HepG2 (cell line): Measurements from ENCODE around the gene CAPG. TPM values are rescaled to one million over a fixed set of nuclear protein-coding genes. Genes with fewer than 3 reads are reported as not detected.

Source experiments
- ATAC-seq: fragments of 200-7000 bp; cut with Tn5 transposase; 3 replicates; pipeline ENCODE4 v1.9.1; 2020; ENCODE audit warnings: mild to moderate bottlenecking, moderate library complexity
- BruUV-seq: library from RNA; stranded (reverse); fragments of 400-500 nt; replicated peaks from 2 replicates; lab custom pipeline; 2021; lab: Mats Ljungman, UMichigan
- CTCF ChIA-PET: fragments of 300-600 bp; formaldehyde crosslinking; extraction: SDS; loops from one replicate; lab custom pipeline; 2021; ENCODE audit warnings: low total read pairs, inconsistent platforms, low intra/inter-chr PET ratio; lab: Yijun Ruan, JAX
- POLR2A ChIA-PET: fragments of 350-600 bp; sonication (Branson Sonifier 250); formaldehyde crosslinking; loops from one replicate; lab custom pipeline; 2020; ENCODE audit warnings: antibody characterized with exemption, inconsistent platforms; lab: Yijun Ruan, JAX
- DNase-seq: peaks from one replicate; pipeline ENCODE4 v3.0.0-alpha.2; 2015; ENCODE audit warnings: low spot score
- FAIRE-seq: peaks from 3 replicates; lab custom pipeline; 2011; peaks lifted over from hg19 to GRCh38; lab: Jason Lieb, UNC
- H2AFZ ChIP-seq: one replicate; pipeline ENCODE4 v1.6.1; 2011; ENCODE audit warnings: low read length, inconsistent platforms
- H3K27ac ChIP-seq: fragments of 300-600 bp; 3 replicates; pipeline ENCODE4 v1.8.0; 2011; ENCODE audit warnings: mixed run types, mild to moderate bottlenecking, mixed read lengths, low read length, inconsistent platforms; ENCODE audit not compliant: insufficient read depth; ENCODE audit errors: extremely low read length
- H3K27me3 ChIP-seq, 2 experiments: fragments of 200-600 bp in 1 of 2; 2 replicates in 1 of 2; 3 replicates in 1 of 2; pipeline versions ENCODE4 v1.6.0 to v1.8.0; 2011; ENCODE audit warnings: low read length in 2 of 2, mild to moderate bottlenecking in 2 of 2, moderate library complexity in 2 of 2, inconsistent platforms in 1 of 2; ENCODE audit not compliant: insufficient read depth in 2 of 2, control insufficient read depth in 1 of 2
- H3K36me3 ChIP-seq, 2 experiments: fragments of 200-600 bp in 1 of 2; replicated peaks in 1 of 2; 2 replicates in 1 of 2; 3 replicates in 1 of 2; pipeline versions ENCODE4 v1.5.1 to v1.8.0; 2011; ENCODE audit warnings: low read length in 2 of 2, inconsistent platforms in 1 of 2; ENCODE audit not compliant: insufficient read depth in 2 of 2, control insufficient read depth in 1 of 2
- H3K4me1 ChIP-seq: 2 replicates; pipeline ENCODE4 v1.5.1; 2012; ENCODE audit warnings: low read length, inconsistent platforms; ENCODE audit not compliant: insufficient read depth
- H3K4me2 ChIP-seq: 2 replicates; pipeline ENCODE4 v1.6.0; 2011; ENCODE audit warnings: low read depth, low read length, inconsistent platforms
- H3K4me3 ChIP-seq, 3 experiments: fragments of 200-600 bp in 1 of 3; sonication (generic), shearing (Covaris generic) in 1 of 3; replicated peaks in 1 of 3; 2 replicates each; pipeline ENCODE4 v1.5.1; 2011 to 2016; ENCODE audit warnings: low read length in 3 of 3, inconsistent platforms in 2 of 3, low read depth in 2 of 3, mild to moderate bottlenecking in 2 of 3, control low read depth in 1 of 3, mixed read lengths in 1 of 3; ENCODE audit not compliant: insufficient read depth in 1 of 3
- H3K79me2 ChIP-seq: one replicate; pipeline ENCODE4 v1.6.1; 2011; ENCODE audit warnings: low read length, inconsistent platforms; ENCODE audit not compliant: insufficient read depth
- H3K9ac ChIP-seq: 2 replicates; pipeline ENCODE4 v1.6.0; 2011; ENCODE audit warnings: mild to moderate bottlenecking, low read depth, low read length, inconsistent platforms; ENCODE audit not compliant: insufficient read depth
- H3K9me3 ChIP-seq: 2 replicates; pipeline ENCODE4 v1.5.1; 2012; ENCODE audit warnings: mild to moderate bottlenecking, low read length
- H4K20me1 ChIP-seq: 2 replicates; pipeline ENCODE4 v1.6.0; 2011; ENCODE audit warnings: inconsistent platforms, mild to moderate bottlenecking, low read length, moderate library complexity; ENCODE audit not compliant: insufficient read depth
- ADNP ChIP-seq: sonication (generic); formaldehyde crosslinking; IDR thresholded peaks from 2 replicates; pipeline ENCODE4 v1.4.0; 2020; ENCODE audit warnings: missing genetic modification reagents
- AHDC1 ChIP-seq: sonication (generic); formaldehyde crosslinking; IDR thresholded peaks from 2 replicates; pipeline ENCODE4 v1.5.1; 2020; ENCODE audit warnings: mild to moderate bottlenecking, missing genetic modification reagents, borderline replicate concordance
- DMAP1 ChIP-seq: IDR thresholded peaks from 2 replicates; pipeline ENCODE4 v1.6.1; 2016
- ELK4 ChIP-seq: sonication (generic); formaldehyde crosslinking; IDR thresholded peaks from 2 replicates; pipeline ENCODE4 v1.9.0; 2021; ENCODE audit warnings: missing genetic modification reagents, borderline replicate concordance
- ERF ChIP-seq: IDR thresholded peaks from 2 replicates; pipeline ENCODE4 v1.6.1; 2018; ENCODE audit warnings: missing biosample characterization, missing genetic modification reagents
- FIP1L1 ChIP-seq: fragments of 200-400 bp; formaldehyde crosslinking; IDR thresholded peaks from 2 replicates; pipeline ENCODE4 v1.6.1; 2018; ENCODE audit warnings: low read depth, mild to moderate bottlenecking, low read length, moderate library complexity, borderline replicate concordance; ENCODE audit not compliant: insufficient read depth
- RELA ChIP-seq: sonication (generic); formaldehyde crosslinking; IDR thresholded peaks from 2 replicates; pipeline ENCODE4 v1.4.0; 2020; ENCODE audit warnings: missing genetic modification reagents
- RFX1 ChIP-seq: fragments of 450-650 bp; IDR thresholded peaks from 2 replicates; pipeline ENCODE4 v1.6.1; 2017
- SCMH1 ChIP-seq: sonication (generic); formaldehyde crosslinking; IDR thresholded peaks from 2 replicates; pipeline ENCODE4 v1.9.0; 2021; ENCODE audit warnings: missing genetic modification reagents, mild to moderate bottlenecking, borderline replicate concordance
- TIGD3 ChIP-seq: sonication (generic); formaldehyde crosslinking; IDR thresholded peaks from 2 replicates; pipeline ENCODE4 v1.5.1; 2020; ENCODE audit warnings: mild to moderate bottlenecking, missing genetic modification reagents, borderline replicate concordance
- XRCC5 ChIP-seq: fragments of 200-400 bp; formaldehyde crosslinking; optimal IDR thresholded peaks from 2 replicates; pipeline ENCODE3; 2017; ENCODE audit warnings: mild to moderate bottlenecking, low read length
- ZNF160 ChIP-seq: sonication (generic); formaldehyde crosslinking; IDR thresholded peaks from 2 replicates; pipeline ENCODE4 v1.8.0; 2022; ENCODE audit warnings: mild to moderate bottlenecking, inconsistent platforms, missing genetic modification reagents
- ZNF33B ChIP-seq: sonication (generic); formaldehyde crosslinking; IDR thresholded peaks from 2 replicates; pipeline ENCODE4 v1.5.1; 2020; ENCODE audit warnings: mild to moderate bottlenecking, missing genetic modification reagents
- ZNF781 ChIP-seq: sonication (generic); formaldehyde crosslinking; IDR thresholded peaks from 2 replicates; pipeline ENCODE4 v1.5.1; 2020; ENCODE audit warnings: borderline replicate concordance, mild to moderate bottlenecking, missing genetic modification reagents; ENCODE audit errors: not compliant biosample characterization
- WGBS: methylation state at CpG from one replicate; pipeline ENCODE4 v1.1.6; 2017; ENCODE audit warnings: low lambda C conversion rate; 5-methylcytosine and 5-hydroxymethylcytosine counted together
- in situ Hi-C: cut with HindIII; loops from 2 replicates; pipeline ENCODE4 v1.10.0; 2017; ENCODE audit warnings: low pct_unique_long_range_greater_than_20kb; ENCODE audit not compliant: extremely low pct_ligation_motif_present
- intact Hi-C: fragments of 100-400 bp; cut with micrococcal nuclease; formaldehyde crosslinking; loops from one replicate; pipeline ENCODE4 v1.10.0; 2022; ENCODE audit not compliant: unreplicated experiment
- polyA plus RNA-seq, 8 experiments: library from polyadenylated mRNA; depleted of rRNA in 3 of 8; stranded (reverse) in 7 of 8; unstranded in 1 of 8; fragments of >200 nt; fragmentation: Illumina TruSeq in 4 of 8; extraction: Trizol in 4 of 8; gene quantifications; 2 replicates each; pipeline versions ENCODE4 v1.2.1 to v1.2.3, GENCODE V29; 2011 to 2016; ENCODE audit warnings: low read depth in 4 of 8, missing spikeins in 1 of 8, mixed read lengths in 1 of 8; ENCODE audit not compliant: insufficient read depth in 1 of 8
- total RNA-seq, 5 experiments: library from RNA; depleted of rRNA; stranded (reverse); fragments of >200 nt; fragmentation: Illumina TruSeq; extraction: Trizol; gene quantifications; 2 replicates each; pipeline ENCODE4 v1.2.3, GENCODE V29; 2016; ENCODE audit warnings: low read depth in 1 of 5

Gene CAPG
- total and polyA plus RNA-seq, 2 of the 13 experiments (the other 11 are each of a cell fraction or from before 2014, with no cell fraction given) = 12.7 to 18.2 TPM

GRCh38 chr2:85380048-85380447 is 30.1 kb downstream of the CAPG start:
- BruUV-seq = no TSS peak
- no peak for ATAC-seq
- H3K4me1 ChIP-seq = no peaks in the 10 kb centered on the region

More at GRCh38 chr2:85380048-85380447, 30.1 kb downstream of the CAPG start:
- CTCF ChIA-PET = no interaction called here
- DNase-seq (no peak), FAIRE-seq (no peak)
- no peak overlapping the region for H3K4me2 ChIP-seq
- H3K27ac ChIP-seq = no peak overlapping the region
- no peaks in the 10 kb centered on the region for H3K79me2 ChIP-seq
- H3K27me3 ChIP-seq = no peaks in the 10 kb centered on the region
- no peak for TF ChIP-seq XRCC5
- no peak for TF ChIP-seq ZNF781 (CRISPR knock-in tag)
- TF ChIP-seq ADNP = no peak
- no peak for TF ChIP-seq ZNF33B
- TF ChIP-seq TIGD3 (CRISPR knock-in tag) = no peak
- TF ChIP-seq RELA (CRISPR knock-in tag) = no peak
- TF ChIP-seq ZNF160 = no peak
- TF ChIP-seq FIP1L1 = no peak
- no peak for TF ChIP-seq SCMH1 (CRISPR knock-in tag)
- TF ChIP-seq RFX1 = no peak
- no peak for TF ChIP-seq ELK4 (CRISPR knock-in tag)
- TF ChIP-seq AHDC1 (CRISPR knock-in tag) = no peak
- no peak for TF ChIP-seq DMAP1 (CRISPR knock-in tag)
- no peak for TF ChIP-seq ERF
- no peak overlapping the region for H3K4me3 ChIP-seq
- POLR2A ChIA-PET = no interaction called here
- no peaks in the 10 kb centered on the region for H4K20me1 ChIP-seq
- no peak overlapping the region for H2AFZ ChIP-seq
- intact Hi-C loops (no loop called here), in situ Hi-C loops (no loop called here)
- no peak overlapping the region for H3K9ac ChIP-seq
- H3K9me3 ChIP-seq = peaks cover 6% of the 10 kb centered on the region; the same call in 1 of the 2 replicates
- peaks cover 1 to 4% of the 10 kb centered on the region in 2 experiments; a peak in 3 of 5 replicates for H3K36me3 ChIP-seq
- 81% methylated on average over 1 of the region's 1 CpG for WGBS
